ENCODE measurements around the gene LIMCH1.

LIMCH1 gene

DNA sequence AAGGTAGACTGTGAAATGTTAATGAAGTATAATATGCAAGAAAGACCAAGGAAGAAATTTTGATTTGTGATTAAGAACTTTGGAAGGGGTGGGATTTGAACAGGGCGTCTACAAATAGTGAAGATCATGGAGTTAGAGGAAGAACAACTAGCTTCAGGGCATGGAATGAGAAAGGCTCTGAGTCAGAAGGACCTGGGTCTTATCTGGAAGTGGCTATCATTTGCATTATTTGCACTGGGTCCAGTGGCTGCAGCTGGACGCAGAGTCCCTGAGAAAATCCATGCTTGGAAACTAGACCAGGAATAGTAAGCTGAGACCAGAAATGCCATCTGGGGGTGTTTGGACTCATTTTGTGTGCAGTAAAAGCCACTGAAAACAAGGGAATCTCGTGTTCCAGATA, 4.3 kb upstream of the LIMCH1 start:
- DNase-seq = no peak

DNA sequence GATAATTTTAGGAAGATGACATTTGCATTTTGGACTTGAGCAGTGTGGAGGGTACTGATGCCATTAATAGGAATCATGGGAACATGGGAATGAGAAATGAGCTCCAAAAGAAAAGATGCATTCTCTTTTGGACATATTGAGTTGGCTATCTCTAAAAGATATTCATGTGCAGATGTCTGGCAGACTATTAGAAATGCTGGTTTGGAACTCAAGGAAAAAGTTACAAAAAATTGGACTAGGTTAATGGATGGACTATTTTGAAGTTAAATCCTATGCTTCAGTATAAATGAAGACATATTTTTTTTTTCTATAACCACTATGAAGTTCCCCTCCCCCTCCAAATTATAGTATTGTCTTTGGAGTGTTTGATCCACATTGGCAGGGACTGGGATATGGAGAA, 3.6 kb upstream of the LIMCH1 start:
- no peak for DNase-seq

DNA sequence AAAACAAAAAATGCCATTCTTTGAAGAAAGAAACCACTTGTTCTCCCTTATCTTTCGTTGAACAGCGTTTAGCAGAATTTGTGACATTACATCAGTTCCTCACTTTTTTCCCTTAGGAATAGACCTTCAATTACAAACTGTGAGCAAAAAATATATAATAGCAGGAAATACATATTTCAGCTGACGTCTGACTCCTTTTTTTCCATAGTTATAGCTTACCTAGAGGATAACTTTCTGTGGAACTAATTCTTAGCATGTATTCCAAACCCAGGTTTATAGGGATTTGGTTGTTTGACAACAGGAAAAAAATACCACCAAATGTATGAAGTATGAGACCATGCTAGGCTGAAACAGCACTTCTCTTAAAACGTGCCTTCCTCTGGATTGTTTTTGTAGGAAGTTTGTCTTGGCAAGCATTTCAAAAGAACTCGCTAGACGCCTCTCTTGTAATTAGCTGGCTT, 2.0 kb upstream of the LIMCH1 start:
- no peak for DNase-seq

DNA sequence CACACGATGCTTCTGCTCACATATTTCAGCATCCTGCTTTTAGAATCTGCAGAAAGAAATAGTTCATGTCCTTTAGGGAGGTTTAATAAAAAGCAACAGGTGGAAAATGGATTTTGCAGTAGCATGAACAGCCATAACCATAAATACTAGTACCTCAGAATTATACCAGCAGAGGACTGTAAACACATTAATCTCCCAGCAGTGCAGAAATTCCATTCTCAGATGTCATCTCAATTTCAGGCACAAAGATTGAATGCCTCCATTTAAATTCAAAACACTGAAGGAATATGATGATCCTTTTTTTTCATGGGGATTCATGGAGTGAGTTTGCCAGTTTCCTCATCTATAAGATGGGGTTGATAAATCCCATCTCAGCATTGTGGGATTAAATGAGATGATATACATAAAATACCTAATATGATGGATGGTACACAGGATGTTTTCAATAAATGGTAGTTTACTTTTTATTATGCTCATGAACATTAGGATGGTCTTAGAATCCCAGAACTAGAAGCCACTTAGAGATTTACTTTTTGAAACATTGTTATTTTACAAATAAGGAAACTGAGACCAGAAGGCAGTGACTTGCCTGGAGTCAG, 566 bp upstream of the LIMCH1 start:
- DNase-seq = no peak

DNA sequence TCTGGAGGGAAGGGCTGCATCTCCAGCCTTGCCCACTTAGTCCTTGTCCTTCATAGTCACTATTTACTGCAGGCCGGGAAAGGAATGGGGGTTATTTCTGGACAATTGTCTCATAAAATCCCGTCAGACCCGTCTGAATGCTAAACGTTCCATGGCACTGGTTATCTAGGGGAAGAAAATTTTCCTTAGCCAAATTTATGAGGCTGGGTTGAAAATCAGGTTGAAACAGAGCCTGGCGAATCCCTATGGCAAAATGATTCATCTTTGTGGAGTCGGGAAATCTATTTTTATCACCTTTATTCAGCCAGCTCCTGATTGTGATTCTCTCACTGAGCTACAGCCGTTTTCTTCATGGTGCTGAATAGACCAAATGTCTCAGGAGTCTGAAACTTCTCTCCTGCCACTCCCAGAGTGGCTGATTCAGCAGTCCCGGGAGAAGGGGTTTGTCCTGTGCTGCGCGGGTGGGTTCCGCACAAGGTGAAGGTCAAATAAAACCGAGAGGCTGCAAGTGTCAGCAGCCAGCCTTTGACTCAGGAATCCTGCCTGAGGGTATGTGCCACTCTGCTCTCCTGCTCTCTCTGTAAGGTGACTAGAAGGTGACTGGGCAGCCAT, 1.0 kb downstream of the LIMCH1 start:
- DNase-seq = no peak

DNA sequence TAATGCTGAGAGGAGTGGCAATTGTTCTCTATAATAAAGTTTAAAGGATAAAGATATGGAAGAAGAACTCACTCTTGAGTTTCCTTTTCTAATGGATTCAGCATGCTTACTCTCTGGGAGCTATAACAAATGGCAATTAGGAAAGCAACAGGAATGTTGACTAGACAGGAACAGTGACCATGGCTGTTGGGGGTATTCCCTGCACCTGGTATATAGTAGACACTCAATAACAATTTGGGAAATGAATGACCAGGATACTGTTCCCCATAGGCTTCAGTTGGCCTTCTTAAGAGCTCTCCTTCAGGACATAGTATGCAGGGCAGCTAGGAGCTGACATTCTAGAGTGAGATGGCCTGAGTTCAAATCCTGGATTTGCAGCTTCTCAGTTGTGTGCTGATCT, 1.8 kb downstream of the LIMCH1 start:
- no peak for DNase-seq

DNA sequence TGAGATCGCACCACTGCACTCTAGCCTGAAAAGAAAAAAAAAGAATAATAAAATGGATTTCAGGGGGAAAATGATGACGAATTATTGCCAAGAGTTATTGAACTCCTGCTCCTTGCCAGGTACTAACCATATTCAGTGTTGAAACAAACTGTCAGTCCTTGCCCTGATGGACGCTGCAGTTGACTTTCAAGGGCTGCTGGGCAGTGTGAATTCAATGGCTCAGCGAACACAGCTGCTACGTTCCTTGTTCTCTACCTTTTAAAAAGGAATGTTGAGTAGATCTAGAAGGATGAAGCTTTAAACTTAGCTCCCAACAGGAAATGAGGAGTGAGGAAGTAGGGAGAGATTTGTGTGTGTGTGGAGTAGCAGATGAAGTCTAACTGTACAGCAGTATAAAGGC, 2.7 kb downstream of the LIMCH1 start:
- no peak for DNase-seq

DNA sequence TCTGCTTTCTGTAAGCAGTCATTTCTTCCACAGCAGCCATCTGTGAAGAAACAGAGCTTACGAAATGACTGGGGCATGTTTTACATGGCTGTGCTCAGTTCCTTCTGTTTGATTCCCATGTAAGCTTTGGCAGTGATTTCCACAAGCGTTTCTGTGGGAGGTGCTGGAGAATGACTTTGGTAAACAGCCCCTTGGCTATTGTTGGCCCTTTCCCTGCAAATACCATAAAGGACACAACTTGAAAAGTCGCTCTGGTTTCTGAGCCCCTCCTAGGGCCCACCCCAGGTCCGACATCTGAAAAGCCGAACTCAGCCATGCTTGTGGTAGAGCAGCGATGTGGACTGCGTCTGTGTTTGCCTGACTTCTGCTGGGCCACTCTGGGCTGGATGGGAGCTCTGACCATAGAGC, 3.7 kb downstream of the LIMCH1 start:
- no peak for DNase-seq

DNA sequence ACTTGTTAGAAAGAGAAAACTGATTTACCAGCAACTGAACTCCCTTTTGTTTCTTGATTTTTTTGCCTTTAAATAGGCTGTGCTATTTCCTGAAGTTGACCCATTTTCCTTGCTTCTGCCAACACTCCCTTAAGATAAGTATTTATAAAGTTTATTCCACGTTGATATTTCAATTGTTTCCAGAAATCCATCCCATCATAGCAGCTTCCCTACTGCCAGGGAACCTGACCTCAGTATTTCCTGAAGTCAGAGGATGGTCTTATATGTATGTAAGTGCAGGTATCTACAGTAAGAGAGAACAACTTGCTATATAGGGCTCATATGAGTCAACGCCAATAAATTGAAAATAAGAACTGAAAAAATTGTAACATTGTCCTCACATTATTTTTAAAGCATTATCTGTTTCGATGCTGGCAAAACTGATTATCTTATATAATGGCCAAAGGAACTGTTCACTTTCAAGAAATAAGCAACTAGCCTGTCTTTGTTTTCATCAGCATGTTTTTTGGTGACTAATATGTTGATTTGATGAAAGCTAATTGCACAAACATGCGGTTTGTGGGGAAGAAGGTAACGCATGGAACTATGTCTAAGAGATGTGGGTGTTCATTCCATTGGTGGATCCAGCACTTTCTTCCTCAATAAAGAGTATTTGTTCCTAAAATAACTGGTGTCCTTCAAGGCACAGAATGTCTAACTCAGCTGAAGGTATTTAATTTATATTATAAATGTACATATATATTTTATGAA, 4.7 kb downstream of the LIMCH1 start:
- no peak for DNase-seq

DNA sequence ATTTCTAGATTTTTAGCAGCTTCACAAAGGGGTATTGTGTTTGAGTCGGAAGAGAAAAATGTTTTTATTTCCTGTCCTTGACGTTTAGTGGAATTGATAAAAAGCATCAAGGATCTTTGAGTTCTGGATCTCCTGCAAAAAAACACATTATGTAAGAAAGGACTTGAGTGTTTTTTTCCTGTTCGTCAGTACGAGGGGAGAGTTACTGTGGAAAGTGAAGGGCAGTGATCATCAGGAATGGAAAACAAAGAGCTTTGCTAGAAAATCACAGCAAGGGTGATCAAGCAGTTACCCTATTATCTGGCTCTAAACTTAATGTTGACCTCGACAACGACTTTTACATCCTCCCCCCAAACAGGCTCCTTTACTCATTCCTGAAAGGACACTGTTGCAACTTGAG, 7.3 kb downstream of the LIMCH1 start:
- no peak for DNase-seq

DNA sequence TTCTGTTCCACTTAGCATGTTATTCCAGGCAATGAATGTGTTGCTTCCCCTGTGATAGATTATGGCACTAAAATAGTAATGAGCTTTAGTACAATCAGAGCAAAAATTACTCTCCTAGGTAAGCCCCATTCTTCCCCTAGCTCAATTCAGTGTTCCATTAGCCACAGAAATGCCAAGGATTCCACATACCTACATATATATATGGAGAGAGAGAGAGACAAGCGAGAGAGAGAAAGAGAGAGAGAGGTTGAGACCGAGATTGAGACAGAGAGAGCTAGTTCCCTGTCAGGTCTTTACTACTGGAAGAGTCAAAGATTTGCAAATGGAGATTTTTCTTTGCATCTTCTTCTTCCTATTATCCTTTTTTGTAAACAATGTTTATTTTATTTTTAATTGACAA, 8.7 kb downstream of the LIMCH1 start:
- no peak for DNase-seq

DNA sequence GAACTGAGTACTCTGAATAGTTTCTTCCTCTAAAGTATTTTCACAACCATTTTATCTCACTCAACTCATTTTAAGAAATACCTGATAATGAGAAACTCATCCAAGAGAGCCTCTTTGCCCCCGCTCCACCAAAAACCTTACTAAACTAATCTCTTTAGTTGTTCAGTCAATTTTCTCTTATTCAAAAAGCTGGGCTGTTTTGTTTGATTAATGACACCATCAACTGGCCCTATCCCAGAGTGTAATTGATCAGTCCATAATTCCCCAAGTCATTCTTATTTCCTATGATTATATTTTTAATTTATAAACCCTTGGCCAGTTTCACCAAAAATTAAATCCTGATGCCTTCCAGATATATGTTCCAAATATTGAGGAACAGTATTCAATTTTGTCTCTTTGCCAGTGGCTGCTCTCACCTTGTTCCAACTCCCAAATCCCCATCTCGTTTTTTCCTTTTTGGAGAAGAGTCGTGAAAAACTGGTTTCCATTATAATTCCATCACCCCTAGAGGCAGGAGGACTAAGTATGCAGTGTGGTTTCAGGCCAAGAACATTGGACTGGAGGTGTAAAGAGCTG, 10.4 kb downstream of the LIMCH1 start:
- no peak for DNase-seq

DNA sequence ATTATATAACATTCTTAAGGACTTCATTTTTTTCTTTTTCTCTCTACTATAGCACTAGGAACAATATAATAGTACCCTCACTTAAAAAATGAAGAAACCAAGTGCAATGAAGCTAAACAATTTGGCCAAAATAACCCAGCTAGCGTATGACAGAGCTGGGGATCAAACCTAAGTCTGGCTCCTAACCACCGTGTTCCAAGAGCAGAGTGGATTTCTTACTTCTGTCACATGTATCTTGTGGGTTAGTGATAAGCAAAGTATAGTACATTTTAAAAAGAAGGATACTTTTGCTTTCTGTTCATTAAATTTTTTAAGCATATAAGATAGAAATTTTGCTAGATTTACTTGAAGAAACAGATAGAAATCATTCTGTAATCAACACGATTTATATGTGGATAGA, 11.5 kb downstream of the LIMCH1 start:
- DNase-seq = no peak

DNA sequence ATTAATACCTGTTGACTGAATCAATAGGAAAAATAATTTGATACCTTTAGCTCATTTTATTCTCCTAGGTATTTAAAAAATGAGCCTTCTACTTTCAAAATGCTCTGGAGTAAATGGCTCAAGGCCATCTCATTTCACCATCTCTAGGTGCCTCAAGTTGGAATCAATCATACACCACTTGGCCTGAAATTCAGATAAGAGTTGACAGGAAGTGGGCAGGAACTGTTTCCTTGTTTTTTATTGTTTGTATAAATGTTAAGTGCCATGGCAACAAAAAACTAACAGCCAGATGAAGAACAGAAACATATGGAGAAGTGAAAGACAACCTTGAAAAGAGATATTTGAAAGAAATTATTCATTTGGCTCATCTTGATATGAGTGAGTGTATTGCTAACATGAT, 12.4 kb downstream of the LIMCH1 start:
- DNase-seq = no peak

DNA sequence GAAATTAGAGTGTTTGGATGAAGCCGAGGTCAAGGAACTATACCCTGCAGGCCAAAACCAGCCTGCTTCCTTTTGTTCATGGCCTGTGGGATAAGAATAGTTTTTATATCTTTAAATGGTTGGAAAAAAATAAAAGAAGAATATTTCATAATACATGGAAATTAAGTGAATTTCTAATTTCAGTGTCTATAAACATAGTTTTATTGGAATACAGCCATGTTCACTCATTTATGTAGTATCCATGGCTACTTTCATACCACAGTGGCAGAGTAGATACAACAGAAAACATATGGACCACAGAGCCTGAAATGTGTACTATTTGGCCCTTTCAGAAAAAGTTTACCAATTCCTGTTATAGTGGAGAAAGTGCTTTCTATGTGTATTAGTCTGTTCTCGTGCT, 13.6 kb downstream of the LIMCH1 start:
- DNase-seq = no peak

DNA sequence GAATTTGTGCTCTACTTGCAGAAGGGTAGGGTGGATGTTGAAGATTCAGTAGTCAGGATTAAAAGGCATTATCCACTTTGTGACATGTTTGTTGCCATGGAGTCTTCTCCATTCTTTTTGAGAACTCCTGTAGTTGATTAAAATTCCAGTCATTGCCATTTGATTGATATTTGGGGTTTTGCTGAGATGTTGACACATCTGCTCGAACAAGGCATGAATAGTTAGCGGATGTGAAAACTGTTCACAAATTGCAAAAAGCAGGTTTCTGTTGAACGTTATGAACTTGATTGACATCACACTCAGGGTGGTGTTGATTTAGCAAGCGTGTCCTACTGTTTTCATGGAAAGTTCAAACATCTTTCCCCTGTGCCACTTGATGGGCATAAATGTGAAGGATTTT, 16.9 kb downstream of the LIMCH1 start:
- no peak for DNase-seq

DNA sequence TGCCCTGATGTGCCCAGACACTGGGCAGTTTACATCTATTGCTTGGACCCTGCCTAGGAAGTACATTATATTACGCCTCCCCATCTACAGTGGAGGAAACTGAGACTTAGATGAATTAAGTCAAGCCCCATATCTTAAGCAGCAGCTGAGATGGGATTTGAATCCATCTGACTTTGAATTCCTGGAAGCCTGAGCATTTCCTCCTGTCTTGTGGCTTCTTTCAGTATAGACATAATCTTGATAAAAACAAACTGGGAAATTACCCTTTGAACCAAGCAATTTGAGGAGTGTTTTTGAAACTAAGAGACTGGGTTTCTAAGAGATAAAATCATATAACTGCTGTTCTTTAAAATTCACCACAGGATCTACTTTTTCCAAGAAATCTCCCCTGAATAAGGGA, 18.6 kb downstream of the LIMCH1 start:
- DNase-seq = no peak

DNA sequence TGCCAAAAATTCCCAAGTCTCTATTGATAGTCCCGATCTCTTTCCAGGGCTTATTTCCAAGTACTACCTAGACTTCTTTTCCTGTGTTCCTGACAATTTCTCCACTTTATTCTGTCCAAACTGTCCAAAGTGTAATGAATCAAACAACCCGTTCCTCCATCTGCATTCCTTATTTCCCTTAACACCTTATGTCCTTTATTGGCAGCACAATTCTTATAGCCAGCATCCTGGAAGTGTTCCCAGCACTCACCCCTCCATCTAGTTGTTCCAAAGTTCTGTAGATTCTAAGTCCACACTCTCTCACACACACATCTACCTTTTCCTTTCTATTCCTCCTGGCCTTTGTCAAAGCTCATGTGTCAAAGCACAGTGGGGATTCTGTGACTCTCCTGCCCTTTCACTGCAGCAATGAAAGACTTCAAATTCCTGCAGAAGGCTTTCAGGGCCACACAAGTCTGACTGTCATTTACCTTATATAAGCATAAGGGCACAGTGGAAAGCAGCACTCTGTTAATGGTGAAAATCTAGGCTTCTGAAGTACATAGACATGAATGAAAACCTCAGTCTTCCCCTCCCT, 22.1 kb downstream of the LIMCH1 start:
- DNase-seq = no peak

DNA sequence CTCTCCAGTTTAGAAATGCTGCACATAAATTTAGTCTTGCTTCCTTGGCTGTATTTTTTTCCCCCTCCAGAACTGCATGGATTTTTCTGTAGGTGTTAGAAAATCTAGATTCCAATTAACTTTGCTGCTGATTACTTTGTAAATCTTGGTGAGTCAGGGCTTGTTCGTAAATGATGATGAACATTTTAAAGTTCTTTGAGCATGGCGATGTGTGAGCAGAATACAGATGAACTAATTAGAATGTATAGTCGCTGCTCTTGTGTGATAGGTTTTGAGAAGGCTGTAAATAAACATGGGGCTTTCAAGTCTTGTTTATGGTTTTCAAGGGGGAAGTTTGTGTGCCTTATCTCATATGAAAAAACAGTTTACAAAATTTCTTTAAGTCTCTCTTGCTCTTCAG, 23.3 kb downstream of the LIMCH1 start:
- DNase-seq = no peak

DNA sequence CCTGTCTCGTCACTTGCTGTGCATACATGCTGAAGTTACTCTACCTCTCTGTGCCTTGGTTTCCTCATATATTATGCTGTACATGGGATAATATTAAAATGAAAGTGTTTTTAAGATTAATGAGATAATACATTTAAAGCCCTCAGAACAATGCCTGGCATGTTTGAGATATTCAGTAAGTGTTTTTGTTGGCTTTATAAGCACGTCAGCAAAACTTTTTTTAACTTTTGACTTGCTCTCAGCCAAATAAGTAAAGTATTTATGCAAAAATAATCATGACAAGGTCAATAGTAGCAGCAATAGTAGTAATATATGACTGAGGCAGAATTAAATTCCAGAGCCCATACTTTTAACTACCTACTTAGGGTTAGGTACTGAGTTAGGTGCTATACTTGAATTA, 29.2 kb downstream of the LIMCH1 start:
- no peak for DNase-seq

DNA sequence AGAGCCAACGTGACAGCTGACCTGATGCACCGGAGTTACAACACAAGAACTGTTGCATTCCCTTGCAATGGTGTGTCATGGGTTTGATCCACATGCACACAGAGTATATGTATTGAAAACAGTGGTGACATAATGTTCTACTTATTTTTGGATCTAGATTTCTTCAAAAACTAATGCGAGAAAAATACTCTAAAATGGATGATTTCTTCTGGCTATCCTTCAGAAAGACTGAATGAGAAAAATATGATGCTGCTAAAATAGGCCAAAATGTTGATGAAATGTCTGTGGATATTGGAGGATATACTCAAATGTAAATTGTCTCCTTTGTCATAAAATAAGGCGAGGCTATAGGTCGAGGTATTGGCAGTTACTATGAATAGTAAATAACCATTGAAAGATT, 30.4 kb downstream of the LIMCH1 start:
- no peak for DNase-seq

DNA sequence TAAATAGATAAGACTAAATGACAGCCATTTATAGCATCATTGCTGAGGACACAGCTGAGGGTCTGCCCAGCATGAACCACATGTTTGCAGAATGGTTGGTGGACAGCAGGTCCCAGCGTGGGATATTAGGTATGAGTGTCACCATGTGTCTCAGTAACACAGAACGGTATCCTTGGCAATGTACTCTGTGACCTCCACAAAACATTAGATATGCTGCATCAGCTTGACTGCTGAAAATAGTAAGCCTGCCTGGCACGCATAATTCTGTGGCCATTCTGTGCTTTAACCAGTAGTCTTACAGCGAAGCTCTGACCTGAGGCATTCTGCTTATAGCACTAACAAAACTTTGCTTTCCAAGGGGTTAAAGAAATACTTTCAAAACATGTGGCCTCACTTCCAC, 32.0 kb downstream of the LIMCH1 start:
- DNase-seq = peak; percentile 35

DNA sequence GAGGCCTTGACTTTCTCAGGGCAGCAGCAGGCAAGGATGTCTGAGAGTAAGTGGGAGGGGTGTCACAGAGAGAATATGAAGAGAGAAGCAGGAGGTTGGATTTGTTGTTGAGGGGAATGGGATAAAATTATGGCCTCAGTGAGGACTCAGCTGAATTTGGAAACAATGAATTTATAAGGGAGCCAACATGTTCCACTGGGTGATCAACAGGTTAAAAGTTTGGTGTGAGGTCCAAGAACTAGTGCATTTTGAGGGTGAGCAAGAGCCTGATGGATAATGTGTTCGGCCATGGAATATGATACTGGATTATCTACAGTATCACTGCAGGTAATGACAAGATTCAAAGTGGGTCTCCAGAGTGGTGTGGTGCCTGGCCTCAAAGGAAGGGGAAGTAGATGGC, 33.5 kb downstream of the LIMCH1 start:
- DNase-seq = peak; percentile 37

DNA sequence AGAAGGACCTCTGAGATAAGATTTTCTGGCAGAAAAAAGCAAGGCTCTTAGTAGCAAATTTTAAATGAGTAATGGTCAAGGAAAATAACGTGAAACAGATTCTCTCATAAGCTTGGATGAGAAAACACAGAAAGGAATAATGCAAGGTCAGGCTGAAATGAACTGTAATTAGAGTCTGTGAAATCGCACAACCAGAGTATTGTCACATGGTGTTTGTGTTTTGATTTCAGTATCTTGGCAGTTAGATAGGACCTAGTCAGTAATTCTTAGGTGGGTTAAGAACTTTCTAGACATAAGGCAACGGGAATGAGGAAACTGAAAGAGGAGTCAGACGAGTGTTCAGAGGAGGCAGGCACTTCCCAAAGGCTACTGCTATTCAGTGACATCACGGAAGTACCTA, 34.6 kb downstream of the LIMCH1 start:
- DNase-seq = no peak
